NCI-H187 treated with DMSO at 0.1 percent for 48 hours (cell line): Measurements from ENCODE around the gene GPR34.
"Not testable (repeated sequence)": the region's sequence is repeated elsewhere in the genome, so short reads cannot be mapped to it uniquely, and the experiment has no call there.

ENCODE experiments used
- DNase-seq: peaks from one replicate; lab custom pipeline; 2025; lab: John Stamatoyannopoulos, UW

Gene GPR34

DNA sequence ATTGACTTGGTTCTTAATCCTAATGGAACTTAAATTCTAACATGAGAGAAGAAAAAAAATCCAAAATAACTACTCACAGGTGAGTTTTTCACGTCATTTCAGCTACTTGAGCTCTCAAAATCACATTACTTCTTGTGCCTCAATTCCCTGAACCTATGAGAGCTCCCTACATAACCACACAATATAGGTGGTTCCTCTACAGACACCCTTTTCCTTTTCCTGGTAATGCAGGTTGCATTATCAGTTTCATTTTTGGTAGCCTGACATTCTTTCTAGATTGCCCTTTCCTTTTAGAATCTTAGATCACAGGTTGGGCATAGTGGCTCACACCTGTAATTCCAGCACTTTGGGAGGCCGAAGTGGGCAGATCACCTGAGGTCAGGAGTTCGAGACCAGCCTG lies 4.3 kb downstream of the GPR34 start:
- no peak for DNase-seq

DNA sequence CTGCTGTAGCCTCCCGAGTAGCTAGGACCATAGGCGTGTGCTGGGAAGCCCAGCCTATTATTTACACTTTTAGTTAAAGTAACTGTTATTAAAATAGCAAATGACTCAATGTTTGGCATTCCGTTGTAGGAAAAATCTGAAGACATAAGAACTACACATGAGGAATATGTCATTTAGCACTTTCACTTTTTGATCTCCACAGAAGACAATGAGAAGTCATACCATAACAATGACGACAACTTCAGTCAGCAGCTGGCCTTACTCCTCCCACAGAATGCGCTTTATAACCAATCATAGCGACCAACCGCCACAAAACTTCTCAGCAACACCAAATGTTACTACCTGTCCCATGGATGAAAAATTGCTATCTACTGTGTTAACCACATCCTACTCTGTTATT lies 6.7 kb downstream of the GPR34 start:
- DNase-seq = no peak

DNA sequence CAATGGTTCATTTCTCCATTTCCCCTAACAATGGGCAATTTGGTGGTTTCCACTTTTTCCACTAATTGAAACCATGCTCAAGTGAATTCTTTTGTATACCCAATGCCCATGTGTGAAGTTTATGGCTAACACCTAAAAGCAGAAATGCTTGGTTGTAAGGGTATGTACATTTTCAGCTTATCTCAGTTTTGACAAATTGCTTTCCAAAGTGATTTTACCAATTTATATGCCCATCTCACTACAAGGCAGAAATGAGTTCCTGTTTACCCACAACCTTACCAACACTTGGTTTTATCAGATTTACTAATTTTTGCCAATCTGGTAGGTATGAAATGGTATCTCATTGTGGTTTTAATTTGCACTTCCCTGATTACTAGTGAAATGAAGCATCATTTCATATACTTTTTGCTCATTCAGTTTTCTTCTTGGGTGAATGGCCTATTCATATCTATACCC lies 14.8 kb downstream of the GPR34 start:
- no peak for DNase-seq

DNA sequence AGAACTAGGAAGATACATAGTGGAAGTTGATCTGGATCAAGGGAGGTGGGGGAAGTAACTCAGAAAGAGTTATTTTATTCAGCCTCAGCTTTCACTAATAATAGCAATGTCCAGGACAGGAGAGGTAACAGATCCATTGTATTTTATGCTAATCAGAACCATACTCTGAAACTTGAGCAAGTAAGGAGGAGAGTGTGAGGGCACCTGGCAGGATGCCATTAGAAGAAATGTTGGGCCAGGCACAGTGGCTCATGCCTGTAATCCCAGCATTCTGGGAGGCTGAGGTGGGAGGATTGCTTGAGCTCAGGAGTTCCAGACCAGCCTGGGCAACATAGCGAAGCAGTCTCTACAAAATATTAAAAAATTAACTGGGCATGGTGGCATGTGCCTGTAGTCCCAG lies 16.3 kb downstream of the GPR34 start:
- DNase-seq = no peak

DNA sequence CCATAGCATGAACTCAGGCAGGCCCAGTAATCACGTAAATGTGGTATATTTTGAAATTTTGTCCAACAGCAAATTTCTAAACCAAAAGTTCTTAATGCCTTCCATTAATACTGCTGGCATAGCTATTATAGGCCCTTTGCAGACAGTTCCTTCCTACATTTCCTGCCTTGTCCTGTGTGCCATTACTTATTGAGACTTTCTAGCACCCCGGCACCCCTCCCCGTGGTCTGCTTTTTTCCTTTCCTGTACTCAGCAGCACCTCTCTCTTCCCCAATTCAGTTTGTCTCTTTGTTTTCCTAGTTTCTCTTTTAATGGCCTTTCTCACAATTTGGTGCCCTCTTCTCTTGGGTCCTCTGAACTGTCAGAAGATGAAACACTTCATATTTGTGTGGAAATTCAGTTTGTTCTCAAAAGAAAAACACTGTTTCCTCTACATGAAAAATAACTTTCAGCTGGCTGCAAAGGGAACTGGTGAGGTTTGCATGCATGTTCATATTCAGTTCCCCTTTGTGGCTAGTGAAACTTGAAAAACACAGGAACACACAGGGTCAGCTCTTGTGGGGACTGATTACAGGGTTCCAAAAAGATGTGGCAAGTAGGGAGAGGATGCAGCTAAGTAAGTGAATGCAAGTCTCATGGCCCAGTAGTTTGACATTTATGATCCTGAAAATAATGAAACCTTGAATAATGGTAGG lies 17.1 kb downstream of the GPR34 start:
- no peak for DNase-seq

DNA sequence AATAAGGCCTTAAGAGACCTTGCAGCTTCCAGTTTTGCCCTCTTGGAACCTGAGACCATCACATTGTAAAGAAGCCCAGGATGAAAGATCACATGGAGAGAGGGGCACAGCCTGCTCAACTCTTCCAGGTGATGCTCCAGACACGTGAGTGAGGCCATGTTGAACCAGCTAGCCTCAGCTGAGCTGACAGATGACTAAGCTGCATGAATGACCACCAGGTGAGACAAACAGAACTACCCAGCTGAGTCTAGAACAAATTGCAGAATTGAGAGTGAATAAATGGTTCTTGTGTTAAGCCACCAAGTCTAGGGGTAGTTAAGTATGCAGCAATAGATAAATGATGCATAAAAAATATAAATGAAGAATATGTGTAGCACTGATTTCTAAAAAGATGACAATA lies 18.4 kb downstream of the GPR34 start:
- DNase-seq = no peak

DNA sequence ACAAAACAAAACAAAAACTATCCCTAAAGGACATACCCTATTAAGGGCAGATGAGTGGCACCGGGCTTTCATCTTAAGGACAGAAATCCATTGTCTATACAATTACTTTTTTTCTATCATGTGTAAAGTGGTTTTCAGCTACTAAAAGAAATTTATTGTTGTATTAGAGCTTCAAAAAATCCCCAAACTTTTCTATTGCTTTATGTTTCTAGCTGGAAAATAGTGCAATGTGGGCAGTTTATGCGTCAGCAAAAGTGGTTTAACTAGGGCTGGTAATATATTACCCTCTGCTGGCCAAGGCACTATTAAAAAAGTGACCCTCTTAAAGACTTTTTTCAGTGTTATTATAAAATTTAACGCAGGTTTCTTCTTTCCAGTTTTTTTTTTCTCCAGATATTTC lies 19.7 kb downstream of the GPR34 start:
- no peak for DNase-seq

DNA sequence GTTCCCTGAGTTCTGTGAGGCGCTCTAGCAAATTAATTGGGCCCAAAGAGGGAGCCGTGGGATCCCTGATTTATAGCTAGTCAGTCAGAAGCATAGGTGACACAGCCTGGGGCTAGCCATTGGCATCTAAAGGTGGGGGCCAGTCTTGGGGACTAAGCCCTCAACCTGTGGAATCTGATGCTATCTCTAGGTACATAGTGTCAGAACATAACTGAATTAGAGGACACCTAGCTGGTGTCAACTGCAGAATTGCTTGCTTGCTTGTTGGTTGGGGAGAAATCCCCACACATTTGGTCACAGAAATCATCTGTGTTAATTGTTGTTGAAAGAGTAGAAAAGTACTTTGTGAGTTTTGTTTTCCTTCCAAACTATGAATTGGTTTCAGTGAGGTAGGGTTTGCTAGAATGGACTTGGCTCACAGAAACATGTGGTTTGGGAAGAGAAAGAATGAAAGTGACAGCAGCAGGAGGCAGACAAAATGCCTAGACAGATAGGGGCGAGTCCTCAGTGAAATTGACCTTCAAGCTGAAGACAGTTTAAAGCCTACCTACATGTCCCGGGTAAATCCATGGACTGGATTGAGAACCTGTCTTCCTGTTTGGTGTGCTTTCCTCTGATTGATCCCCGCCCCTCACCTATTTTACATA lies 22.4 kb downstream of the GPR34 start:
- no peak for DNase-seq

DNA sequence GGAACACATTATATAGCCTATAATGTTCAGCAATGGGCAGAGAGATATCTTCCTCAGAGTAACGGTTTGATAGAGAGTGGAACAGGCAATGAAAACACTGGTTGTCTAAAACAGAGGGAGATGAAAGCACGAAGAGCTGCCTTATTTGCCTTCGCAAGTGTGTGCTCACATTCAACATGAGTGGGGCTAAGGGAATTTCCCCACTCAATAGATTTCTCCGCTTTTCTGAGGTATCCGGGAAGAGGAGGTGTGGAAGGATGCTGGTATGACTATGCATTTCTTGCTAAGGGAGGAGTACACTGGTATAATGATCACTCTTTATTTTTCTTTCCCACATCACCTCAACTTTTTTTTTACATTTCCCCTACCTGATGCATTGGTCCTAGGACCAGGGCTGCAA lies 27.4 kb downstream of the GPR34 start:
- no peak for DNase-seq

DNA sequence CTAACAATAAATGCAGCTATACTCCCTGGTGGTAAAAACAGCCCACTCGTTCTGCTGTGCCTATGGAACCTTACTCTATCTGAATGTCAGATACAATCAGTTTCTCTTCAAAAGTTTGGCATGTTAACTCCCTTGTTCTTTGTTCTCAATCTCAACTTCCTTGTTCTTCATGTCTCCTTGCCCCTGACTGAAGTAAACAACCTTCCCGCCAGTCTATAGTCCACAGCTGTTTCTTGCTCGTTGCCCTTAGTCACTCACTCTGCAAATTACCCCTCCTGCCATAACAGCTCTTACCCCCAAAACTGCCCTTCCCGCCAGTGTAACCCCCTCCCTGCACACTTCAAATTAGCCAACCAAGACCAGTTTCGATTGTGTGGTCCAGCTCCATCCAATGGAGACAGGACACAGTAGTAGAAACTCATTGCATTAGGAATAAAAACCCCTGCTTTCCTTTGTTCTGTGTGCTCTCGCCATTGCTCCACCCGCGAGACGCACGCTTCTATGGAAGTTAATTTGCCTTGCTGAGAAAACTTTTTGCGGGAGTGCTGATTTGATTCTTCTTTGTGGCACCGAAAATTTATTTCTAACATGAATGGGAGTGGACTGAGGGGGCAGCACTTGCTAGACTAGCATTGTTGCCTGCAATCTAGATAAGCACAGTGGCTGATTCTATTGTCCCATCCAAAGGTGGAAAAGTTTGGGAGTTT lies 28.1 kb downstream of the GPR34 start:
- DNase-seq = no peak

DNA sequence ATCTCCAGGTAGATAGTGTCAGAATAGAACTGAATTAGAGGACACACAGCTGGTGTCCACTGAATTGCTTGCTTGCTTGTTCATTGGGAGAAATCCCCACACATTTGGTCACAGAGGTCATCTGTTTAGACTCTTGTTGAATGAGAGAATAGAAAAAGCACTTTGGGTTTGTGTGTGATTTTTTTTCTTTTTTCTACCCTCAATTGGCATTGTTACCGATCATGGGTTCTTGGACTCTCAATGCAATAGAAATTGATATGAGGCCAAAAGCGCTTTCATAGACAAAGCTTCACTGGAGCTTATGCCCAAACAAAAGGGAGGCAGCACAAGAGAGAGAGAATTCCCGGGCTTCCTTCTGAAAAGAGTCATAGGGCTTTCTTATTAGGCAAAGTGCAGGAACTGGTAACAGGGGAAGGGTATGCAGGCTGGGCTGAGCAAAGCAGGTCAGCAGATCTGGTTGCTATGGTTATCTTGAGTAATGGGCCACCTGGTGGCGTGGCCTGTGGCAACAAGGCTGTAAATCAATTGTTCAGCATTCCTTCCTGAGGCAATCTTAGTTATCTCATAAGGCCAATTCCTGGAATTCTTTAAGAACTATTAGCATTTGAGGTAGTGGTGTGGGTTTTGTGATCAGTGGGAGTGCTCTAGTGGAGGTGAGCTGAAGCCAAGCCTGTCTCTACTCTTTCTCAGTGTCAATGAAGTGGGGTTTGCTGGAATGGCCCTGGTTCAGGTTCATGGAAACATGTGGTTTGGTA lies 29.9 kb downstream of the GPR34 start:
- DNase-seq = no peak

DNA sequence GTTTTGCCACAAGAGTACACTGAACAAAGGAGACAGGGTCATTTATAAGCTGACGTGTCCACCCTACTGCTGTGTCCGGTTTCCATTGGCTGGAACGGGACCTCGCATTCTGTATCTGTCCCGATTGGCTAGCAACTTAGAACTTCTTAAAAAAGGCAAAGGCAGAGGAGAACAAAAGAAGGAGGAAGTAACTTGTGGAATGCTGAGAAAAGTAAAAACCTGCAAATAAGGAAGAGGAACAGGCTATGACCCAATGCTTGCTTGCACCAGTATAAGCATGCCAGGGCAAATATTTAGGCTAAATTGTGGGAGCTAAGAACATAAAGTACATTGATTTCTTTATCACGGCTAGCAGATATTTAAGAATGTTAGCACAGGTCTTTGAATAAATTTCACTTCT lies 30.8 kb downstream of the GPR34 start:
- DNase-seq = not testable (repeated sequence)

DNA sequence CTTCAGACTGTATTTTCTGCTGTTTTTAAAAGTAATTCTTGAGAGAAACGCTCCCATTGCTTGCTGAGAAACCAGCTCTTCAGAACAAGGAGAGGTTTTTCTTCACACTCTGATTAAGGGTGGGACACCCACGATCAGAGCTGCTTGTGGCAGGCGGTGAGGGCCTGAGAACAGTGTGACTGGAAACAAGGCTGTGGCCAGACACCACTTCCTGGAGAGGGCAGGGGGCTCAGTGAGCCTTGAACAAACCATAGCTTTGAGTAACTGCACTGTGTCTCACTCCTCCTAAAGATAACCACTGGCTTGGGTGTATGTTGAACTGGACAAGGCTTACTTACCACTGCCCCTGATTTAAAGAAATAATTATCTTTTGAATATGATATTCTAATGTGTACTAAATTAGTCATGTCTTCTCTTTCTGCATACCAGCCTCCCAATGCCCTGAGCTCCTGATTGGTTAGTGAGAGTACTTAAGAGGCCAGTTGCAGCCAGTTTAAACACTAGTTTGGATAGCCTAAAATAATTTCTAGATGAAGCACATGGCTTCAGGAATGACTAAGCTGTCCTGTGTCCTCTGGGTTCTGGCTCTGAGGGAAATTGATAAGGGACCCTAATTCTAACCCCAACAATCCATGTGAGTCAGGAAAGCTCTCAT lies 31.5 kb downstream of the GPR34 start:
- no peak for DNase-seq

DNA sequence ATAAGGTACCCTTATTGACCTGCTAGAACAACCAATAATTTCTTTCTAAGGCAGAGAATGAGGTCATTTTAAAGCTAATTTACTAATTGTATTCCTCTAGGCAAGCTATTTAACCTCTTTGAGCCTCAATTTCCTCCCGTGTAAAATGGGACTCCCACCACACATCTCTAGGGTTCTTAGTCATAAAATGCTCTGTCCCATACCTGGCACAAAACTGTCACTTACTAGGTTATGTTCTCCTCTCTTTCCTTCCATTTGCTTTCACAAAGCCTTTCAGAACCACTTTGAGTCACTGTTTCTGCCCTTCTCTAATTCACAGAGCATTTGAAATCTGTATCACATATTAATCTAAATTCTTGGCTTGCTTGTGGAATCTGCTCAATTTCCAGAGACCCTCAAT lies 32.8 kb downstream of the GPR34 start:
- no peak for DNase-seq

DNA sequence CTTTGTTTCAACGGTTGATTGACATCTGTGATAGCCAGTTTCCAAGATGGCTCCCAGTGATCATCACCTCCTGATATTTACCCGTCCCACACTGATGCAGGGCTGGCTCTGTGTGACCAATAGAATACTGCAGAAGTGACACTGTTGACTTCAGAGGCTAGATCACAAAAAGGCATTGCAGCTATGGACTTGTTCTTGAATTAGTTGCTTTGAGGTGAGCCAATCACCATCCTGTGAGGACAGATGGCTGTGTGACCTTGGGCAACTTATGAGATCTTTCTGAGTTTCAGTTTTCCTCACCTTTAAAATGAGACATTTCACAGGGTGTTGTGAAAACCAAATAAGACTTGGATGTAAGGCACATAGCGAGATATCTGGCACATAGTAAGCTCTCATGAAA lies 33.4 kb downstream of the GPR34 start:
- DNase-seq = no peak

DNA sequence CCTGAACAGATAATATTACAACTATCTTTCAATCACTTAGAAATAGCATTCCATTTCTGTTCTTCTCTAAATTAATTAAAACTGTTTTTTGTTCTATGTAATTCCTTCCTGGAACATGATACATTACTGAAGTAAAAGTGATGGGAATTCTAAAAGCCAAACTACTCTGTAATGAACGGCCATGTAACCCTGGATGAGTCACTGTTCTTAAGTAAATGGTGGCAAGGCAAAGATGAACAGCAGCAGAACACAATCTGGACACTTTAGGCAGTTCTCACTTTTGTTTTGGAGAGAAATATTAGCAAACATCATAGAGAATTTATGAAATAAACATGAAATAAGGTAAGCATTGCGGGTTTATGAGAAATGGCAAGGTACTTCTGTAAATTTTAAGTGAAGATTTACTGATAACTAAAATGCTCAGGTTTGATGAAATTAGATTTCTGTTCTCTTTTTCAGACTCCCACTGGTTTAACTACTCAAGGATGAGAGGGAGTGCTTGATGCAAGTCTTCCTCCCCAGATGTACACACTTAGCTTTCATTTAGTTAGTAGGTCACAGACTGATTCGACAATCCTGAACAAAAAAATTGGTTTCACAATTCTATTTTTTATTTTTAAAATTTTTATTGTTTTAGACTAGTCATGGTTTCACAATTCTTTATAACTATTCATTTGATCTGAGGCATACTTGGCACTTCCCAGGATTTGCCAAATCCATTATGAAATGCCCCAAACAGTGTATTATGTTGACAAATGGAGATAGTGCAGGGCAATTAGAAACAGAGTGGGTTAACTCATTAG lies 34.2 kb downstream of the GPR34 start:
- no peak for DNase-seq

DNA sequence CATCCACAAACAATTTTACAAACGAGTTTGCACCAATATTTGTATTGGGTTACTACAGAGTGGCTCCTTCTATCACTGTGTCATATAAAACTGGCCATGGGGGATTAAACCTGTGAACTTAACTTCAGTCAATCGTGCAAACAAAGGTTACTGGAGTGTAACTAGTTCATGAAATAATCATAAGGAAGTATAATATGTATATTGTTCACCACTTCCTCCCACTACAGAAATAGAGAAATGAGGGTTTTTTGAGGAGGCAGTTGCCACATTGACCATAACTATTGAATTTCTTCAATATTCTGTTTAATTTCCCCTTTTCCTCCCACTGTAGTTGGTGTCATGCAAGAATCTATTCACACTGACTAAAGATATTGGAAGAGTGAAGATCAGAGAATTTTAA lies 35.1 kb downstream of the GPR34 start, which contains the start of gene GPR82:
GPR82 (plus strand) TSS at position 356 of the 400 bp plus-strand sequence. CDS start 2,846 bp downstream, outside the sequence.
- DNase-seq = no peak

DNA sequence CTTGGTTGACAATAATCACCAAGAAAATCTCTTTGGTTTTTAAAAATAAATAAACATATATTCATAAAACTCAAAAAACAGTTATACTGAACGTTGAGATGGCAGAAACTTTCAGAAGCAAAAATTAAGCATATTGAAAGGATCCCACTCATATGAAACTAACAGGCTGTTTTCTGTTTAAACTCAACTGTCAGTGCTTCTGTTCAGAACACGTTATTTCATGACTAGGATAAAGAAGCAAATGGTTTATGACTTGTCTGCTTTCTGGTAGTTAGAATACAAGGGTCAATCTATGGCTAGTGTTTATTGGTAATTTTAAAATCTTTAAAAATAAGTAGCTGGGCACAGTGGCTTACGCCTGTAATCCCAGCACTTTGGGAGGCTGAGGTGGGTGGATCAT lies 39.4 kb downstream of the GPR34 start:
- no peak for DNase-seq

DNA sequence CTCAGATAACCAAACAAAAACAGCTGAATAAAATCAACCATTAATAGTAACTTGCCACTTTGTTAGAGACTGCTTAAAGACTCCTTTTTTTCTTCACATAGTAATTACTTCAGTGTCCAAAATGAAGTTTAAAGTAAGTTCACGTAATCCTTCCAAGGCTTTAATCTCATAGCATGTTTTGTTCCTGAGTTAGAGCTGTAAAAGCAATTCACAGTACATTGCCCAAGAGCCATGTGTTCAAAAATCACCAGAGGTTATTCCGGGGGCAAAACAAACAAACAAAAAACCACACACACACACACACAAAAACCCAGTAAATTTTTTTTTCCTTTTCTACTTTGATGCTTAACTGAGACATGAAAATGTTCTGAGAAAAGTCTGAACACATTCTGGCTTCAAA lies 41.3 kb downstream of the GPR34 start:
- DNase-seq = no peak

DNA sequence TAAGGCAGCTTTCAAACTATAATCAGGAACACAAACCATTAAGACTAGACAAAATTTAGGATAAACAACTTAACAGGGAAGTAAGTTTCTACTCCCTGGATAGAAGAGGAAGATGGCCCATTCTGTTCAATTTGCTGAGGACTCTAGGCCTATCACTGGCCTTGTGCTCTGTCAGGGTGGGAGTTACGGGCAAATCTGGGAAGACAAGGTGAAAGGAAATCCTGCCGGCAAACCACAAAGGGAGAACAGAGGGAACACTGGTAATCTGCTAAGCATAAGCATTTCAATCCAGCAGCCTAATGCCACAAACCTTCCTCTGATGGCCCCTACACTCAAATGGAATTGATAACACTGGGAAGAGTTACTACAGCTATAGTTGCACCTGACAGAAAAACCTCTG lies 43.5 kb downstream of the GPR34 start:
- DNase-seq = no peak

DNA sequence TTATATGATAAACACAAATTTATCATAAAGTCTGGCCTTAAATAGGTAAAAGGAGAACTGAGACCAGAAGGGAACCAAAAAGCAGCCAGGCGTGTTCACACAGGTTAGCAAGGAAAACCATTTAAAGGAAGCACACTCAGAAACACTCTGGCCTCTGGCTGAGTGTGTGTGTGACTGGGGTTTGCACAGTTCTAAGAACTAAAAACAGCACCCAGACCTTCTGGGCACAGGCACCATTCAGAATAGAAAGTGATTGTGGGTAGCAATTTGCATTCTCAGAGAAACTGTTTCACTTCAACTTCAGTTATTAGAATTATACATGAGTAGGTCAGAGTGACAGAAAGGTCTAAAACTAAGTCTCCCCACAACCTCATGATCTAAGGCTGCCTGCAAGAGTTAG lies 45.2 kb downstream of the GPR34 start:
- DNase-seq = no peak
